GM18870 (cell line): Measurements from ENCODE around the gene BHLHA15.

ENCODE experiments used
- ATAC-seq: cut with Tn5 transposase; IDR thresholded peaks from one replicate; pipeline ENCODE4 v1.9.1; 2021; ENCODE audit warnings: moderate library complexity; ENCODE audit not compliant: unreplicated experiment

The BHLHA15 gene

GRCh38 chr7:98223351-98223897 is 12.2 kb downstream of the BHLHA15 start:
- ATAC-seq, result no peak

- no peak for ATAC-seq
Measured at GRCh38 chr7:98223898-98224700, 12.9 kb downstream of the BHLHA15 start.

- no peak for ATAC-seq
Measured at GRCh38 chr7:98224701-98225181, 13.5 kb downstream of the BHLHA15 start.

GRCh38 chr7:98225913-98226614 is 14.8 kb downstream of the BHLHA15 start:
- no peak for ATAC-seq

- ATAC-seq, result no peak
Measured at GRCh38 chr7:98227939-98228338, 16.7 kb downstream of the BHLHA15 start.

GRCh38 chr7:98228801-98229200 is 17.6 kb downstream of the BHLHA15 start:
- no peak for ATAC-seq

GRCh38 chr7:98229441-98229840 is 18.2 kb downstream of the BHLHA15 start:
- no peak for ATAC-seq

GRCh38 chr7:98229991-98230745 is 18.9 kb downstream of the BHLHA15 start:
- ATAC-seq, result no peak

- ATAC-seq, result no peak
Measured at GRCh38 chr7:98230746-98231471, 19.7 kb downstream of the BHLHA15 start.

GRCh38 chr7:98231493-98232262 is 20.4 kb downstream of the BHLHA15 start:
- ATAC-seq, result no peak

GRCh38 chr7:98232263-98232585 is 21.0 kb downstream of the BHLHA15 start:
- ATAC-seq, result no peak

- ATAC-seq, result no peak
Measured at GRCh38 chr7:98232799-98233198, 21.6 kb downstream of the BHLHA15 start.

GRCh38 chr7:98233219-98234070 is 22.2 kb downstream of the BHLHA15 start:
- ATAC-seq, result no peak

- ATAC-seq, result no peak
Measured at GRCh38 chr7:98234429-98235147, 23.3 kb downstream of the BHLHA15 start.

GRCh38 chr7:98235901-98236300 is 24.7 kb downstream of the BHLHA15 start:
- ATAC-seq, result no peak

- ATAC-seq, result no peak
Measured at GRCh38 chr7:98236355-98237185, 25.3 kb downstream of the BHLHA15 start.

GRCh38 chr7:98238076-98238475 is 26.8 kb downstream of the BHLHA15 start:
- no peak for ATAC-seq
